Activated CD8-positive, alpha-beta memory T cell treated with anti-CD3 and anti-CD28 coated beads for 1 hour (primary cell): ENCODE results near the gene USP32.
"Not testable (repeated sequence)": the region's sequence is repeated elsewhere in the genome, so short reads cannot be mapped to it uniquely, and the experiment has no call there.

Experiments
- DNase-seq, 2 donors: peaks; one replicate each; pipeline ENCODE4 v3.0.0-alpha.2; 2020; ENCODE audit warnings: low read depth in 1 of 2; ENCODE audit errors: extremely low read depth in 1 of 2

USP32 gene

DNA sequence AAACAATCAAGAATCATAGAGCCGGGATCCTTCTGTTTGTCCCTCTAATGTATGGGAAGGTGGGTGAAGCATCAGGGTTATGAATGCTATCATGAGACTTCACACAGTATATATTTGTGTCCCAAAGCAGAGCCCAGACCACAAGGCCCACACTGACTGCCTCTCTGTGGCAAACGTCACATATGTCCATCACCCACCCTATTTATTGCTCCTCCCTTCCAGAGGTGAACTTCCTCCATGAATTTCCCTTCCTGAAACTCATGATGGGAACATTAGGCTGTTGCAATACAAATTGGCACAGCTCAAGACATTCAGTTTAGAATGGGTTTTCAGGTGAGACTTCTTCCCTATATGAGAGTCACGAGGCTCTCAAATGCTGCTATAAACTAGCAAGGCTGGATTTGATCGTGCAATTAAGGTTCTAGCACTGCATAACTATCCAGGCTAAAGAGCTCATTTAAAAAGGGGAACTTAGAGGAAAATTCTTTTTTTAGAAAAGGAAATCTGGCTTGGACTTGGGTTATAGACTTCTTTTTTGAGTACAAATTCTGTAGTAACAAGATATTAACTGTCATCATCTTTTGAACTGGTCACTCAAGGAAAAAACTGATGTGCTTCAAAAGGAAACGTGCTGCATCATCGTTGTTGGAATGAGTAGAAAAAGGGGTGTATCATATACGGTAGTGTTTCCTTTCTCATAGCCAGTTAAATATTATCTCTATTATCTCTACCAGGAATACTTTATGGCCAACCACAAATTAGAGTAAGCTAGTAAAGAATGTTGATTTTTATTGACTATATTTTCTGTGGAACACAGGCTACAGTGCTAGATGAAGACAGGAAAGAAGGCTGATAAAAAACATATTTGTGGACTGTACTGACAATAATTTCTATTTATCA, 204.8 kb downstream of the USP32 start:
- not testable (repeated sequence) for DNase-seq

DNA sequence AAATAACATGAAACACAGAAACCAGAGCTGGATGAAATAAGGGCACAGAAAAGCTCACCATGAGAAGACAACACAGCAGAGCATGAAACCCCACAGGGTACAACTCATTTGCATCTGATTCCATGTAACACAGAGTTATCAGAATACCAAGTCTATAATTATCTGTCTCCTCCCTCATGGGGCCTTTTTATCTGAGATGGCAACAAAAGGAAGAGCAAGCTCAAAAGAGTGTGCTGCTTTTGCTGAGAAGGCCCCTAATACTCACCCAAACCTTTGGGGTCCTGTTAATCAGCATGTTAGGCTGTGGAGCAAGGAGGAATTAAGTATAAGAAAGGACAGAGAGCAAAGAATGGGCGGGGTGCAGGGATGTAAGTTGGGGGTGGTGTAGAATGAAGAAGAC, 205.6 kb downstream of the USP32 start:
- not testable (repeated sequence) for DNase-seq

DNA sequence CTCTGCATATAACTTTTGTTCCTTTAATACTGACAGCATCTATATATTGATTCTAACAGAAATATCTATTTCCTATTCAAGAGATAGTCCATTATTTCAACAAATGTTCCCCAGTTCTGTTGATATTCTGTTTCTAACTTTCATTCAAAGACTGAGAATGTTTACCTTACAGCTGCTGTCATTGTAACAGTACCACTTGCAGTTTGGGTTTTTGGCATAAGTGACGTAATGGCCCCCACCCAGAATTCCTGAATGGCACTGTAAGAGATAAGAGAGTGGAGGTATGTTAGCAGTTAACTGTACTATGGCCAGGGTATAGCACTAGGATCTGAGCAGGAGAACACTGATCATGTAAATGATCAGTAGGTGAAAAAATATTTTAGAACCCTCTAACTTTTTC, 211.6 kb downstream of the USP32 start:
- not testable (repeated sequence) for DNase-seq

DNA sequence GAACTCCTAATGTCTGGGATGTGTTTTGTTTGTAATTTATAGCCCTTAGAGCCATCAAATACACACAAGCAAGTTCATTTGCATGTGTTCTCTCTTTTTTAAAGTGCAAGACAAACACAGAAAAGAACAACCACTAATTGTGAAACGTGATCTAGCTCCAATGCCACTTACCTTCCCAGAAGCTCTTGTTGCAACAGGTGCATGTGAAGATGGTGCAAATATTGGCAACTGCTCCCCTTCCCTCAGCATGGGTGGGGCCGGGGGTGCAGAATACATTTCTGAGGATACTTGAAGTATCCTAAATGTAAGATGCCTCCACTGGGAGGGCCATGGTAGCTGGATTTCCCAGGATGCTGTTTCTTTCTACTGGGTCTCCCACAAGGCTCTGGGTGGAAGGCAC, 213.8 kb downstream of the USP32 start:
- DNase-seq = not testable (repeated sequence)

DNA sequence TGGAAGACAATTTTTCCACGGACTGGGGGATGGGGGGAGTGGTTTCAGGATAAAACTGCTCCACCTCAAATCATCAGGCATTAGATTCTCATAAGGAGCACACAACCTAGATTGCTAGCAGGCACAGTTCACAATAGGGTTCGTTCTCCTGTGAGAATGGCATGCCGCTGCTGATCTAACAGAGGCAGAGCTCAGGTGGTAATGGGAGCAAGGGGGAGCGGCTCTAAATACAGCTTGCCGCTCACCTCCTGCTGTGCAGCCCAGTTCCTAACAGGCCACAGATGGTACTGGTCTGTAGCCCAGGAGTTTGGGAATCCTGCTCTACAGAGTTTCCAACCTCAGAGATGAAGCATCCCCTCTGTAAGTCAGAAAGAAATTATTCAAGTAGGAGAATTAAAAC, 215.2 kb downstream of the USP32 start:
- DNase-seq = not testable (repeated sequence)

DNA sequence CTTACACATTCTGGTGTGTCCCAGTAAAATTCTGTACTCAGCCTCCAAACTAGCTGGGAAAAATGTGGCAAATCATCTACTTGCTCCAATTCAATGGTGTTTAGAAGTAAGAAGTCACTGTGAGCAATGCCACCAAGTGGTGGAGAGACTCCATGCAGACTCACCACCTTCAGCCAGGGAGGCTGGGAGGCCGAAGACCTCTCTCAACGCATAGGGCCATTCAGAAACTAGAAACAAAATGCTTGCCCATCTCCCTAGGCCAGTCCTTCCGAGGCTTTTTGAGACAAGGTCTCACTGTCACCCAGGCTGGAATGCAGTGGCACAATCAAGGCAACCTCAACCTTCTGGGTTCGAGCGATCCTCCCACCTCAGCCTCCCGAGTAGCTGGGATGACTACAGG, 217.2 kb downstream of the USP32 start:
- not testable (repeated sequence) for DNase-seq

DNA sequence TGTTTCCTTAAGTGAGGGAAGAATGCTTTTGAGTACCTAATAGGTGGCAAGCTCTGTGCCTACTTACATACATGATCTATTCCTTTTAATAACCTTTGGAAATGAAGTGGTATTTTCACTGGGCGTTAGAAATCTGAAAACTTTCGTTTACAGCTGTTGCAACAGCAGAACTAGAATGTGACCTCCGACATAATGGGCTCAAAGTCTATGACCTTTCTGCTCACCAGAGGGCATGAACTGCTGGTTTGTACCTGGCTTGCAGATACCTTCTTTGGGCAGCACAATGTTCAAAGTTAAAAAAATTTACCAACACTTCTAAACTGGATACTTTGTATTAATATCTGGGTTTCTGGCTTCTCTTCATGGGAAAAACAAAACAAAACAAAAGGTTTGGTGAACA, 217.9 kb downstream of the USP32 start:
- no peak for DNase-seq

DNA sequence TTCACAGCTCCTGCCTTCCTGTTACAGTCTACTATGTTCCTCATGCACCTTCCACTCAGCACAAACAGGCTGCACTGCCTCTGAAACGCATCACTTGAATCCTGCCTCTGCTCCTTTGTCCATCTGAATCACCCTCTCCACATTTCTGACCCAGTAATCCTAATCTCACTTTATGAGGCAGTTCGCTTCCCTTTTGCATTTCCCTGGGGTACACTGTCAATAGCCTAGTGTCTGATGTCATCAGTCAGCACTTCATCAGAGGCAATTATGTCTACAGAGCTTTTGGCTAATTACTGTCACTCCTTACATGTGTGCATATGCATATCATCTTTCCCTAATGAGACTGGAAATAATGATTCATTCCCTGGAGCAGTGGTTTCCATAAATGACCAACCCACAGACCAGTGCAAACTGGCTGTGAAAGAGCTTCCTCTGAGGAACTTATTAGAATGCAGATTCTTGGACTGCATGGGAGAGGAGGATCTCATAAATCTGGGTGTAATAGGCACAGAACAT, 218.6 kb downstream of the USP32 start:
- DNase-seq = no peak

DNA sequence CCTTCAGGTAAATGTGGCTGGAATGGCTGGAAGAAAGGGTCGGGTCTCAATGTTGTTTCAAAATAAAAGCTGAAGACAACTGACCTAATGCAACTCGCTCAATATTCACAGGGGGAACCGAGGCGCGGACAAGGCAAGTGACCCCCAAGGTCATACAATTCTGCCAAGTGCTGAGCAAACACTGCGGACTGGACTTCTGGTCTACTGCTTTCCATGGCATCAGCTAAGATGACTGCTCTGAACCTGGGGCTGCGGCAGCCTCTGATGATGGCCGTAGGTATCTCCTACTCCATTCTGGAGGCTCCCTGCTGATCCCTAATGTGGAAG, 220.2 kb downstream of the USP32 start:
- no peak for DNase-seq

DNA sequence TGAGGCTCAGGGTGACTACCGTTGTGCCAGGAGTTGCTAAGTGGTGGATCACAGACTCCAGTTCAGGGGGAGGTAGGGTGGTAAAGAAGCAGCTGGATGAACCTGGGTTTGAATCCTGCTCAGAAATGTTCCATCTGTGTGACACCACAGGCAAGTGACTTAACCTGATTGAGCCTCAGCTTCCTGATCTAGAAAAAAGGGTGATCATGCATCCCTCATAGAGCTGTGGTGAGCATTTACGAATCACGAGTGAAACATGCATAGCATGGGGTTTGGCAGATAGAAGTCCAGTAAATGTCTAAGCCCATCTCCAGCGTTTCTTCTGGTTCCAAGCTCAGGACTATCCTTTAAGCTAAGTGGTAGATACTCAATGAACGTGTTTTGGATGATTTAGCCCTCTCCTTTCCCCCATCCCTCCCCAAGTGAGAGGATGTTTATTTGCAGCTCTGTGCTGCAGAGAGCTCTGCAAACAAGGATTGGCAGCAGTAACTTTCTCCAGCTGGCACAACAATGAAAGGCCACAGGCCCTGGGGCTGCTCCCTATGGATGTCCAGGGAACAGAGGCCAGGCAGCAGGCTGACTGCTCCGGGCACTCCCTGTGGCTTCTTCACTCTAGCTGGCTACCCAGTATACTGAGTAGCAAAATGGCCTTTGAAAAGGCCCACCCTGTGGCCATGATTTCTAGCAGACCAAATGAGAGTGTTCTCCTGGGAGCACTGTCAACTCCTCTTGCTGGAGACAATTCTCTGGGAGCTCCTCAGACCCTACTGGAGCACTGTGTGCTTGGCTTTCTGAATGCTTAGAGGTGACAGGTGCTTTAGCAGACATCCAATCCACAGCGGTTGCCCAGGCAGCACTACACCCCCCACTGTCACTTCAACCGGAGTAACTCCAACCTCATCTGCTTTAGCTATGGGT, 220.8 kb downstream of the USP32 start:
- no peak for DNase-seq

DNA sequence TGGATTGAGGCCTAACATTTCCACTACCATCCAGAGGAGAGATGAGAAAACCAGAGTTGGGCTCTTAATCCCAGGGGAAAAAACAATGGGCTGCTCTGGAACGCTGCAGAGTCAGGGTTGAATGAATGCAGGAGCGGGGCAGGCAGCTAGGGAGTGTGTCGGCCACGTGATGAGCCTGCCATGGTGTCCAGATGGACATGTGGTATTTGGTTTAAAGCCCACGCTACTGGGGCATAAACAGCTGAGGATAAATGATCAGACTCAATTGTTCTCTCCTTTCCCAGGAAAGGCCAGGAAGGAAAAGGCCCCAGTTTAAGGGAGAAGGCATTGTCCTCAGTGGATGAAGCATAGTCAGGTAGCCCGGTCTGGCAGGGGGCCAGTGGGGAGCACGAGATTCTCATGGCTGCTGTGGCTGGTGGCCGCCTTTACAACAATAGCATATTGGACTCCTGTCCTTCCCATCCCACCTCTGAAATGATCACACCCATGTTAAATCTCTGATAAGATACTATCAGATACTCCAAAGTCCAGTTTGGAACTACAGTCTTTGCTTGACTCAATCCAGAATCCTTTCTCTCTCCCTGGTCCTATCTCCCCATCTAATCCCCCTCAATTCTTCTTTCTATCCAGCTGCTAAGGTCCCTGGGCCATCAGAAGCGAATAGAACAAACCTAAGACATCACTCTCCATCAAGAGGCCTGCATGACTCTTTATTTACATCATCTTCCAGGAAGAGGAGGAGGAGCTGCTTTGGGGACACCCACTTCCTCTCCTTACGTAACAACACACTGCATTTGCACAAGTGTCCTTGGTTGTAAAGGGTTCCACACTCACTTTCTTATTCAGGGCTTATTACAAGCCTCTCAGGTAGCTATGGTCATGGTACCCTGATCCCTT, 221.8 kb downstream of the USP32 start:
- DNase-seq = no peak

DNA sequence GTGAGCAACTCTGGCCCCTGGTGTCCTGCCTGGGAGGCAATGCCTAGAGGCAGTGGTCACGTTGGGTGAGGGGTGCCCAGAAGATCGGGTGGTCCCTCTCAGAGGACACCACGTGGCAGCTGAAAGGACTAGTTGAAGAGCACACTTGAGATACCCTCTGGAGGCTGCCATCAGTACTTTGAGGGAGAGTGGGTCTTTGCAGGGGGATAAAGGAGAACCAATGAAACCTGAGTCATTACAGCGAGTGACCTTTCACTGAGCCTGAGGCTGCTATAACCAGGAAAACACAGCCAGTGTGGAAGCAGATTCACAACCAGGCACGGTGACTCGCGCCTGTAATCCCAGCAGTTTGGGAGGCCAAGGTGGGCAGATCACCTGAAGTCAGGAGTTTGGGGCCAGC, 223.3 kb downstream of the USP32 start:
- DNase-seq = no peak

DNA sequence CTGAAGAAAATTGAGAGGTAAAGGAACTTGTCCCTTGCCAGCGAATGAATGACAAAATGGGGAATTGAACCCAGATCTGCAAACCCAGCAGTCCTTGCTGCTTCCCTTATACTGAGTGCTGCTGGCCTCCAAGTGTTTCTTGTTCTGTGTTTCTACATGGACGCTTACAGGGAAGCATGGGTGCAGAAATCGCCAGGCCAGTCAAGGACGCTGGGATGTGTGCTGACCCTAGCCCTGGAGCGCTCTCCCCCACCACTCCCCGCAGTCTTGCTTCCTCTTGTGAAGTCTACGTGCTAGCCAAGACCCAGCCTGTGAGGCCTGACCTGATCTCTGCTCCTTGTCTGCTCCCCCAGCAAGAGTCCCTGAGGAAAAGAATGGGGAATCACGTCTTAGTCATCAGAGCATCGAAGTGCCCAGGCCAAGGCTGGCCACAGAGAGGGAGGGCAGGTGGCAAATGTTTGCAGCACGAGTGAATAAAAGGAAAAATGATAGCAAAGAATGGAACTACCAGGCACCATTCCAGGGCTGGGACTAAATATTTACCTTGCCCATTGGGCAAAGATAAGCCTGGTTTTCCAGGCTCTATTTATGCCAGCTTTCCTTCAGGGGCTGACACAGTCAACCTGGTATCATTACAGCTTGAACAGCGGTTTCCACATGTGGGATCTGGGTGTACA, 224.7 kb downstream of the USP32 start:
- no peak for DNase-seq

DNA sequence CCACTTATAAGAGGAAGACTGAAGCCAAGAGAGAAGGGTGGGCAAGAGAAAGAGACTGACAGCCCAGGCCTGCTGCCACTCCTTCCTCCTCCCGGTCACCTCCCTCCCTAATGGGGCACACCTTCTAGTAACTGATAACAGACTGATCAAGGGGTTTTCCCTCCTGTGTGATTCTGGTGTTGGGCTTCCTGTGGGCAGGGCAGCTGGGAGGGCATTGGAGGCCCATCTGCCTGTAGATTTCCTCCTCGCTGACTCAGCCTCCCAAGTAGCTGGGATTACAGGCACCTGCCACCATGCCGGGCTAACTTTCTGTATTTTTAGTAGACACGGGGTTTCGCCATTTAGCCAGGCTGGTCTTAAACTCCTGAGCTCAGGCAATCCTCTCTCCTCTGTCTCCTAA, 226.0 kb downstream of the USP32 start:
- no peak for DNase-seq

DNA sequence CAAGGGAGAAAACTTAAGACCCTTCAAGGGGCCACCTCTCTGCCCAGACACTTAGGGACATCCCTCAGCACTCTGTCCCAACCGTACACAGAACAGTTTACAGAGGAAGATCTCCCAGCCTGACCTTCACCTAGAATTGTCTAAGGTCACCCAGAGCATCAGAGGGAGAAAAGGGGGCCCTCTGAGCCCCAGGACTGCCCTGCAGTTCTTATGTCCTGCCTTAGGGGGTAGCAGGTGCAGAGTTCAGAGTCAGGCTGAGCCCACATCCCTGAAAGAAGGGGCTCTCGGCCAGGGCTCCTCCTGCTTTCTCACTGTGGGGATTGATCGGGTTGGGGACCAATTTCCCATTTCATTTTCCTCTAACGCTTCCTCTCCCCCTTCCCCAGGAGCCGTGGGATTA, 226.7 kb downstream of the USP32 start:
- no peak for DNase-seq

DNA sequence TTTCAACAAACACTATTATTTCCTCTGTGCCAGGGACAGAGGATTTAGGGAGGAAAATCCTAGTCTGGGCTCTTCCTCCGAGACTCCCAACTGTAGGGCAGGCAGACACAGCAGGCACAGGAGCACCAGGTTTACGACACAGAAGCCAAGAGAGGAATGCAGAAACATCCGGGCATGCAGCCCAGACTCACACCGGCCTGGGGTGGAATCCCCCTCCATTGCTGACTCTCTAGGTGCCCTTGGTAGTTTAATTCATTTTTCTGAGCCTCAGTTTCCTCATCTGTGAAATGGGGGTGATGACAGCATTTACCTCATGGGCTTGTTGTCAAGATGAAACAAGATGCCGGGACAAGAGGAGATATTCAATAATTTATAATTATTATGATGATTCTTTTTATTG, 227.2 kb downstream of the USP32 start:
- no peak for DNase-seq

DNA sequence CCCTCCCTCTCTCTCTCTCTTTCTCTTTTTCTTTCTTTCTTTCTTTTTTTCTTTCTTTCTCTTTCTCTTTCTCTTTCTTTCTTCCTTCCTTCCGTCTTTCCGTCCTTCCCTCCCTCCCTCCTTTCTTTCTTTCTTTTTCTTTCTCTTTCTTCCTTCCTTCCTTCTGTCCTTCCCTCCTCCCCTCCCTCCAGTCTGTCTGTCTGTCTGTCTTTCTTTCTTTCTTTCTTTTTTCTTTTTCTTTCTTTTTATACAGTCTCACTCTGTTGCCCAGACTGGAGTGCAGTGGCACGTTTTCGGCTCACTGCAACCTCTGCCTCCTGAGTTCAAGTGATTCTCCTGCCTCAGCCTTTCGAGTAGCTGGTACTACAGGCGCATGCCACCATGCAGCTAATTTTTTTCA, 227.8 kb downstream of the USP32 start:
- DNase-seq = no peak

DNA sequence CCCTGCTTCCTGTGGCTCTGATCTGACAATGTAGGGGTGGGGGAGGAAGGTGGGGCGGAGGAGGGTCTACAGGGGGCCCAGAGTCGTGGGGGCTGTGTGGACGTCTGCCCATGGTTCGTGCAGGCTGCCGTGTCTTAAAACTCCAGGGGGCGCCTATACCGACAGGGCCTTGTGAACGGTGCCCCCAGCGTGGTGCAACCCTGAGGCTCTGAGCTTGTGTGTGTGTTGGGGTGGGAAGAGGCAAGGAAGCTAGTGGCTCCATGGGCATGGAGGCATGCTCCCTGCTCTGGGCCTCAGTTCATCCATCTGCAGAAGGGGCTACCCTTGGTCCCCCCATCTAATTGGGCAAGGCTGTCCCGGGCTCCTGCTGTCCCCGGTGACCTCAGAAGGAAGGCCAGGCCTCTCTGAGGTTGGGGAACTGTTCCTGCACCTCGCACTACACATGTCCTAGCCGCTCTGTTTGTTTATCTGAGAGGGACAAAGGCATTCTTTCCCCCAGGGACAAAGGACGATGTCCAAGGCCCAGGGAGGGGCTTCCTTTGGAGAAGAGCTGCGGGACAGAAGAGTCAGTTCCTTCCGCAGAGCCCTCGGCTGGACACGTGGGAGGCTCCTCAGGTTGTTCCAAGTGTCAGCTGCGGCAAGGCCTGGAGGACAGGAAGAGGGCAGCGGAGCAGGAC, 228.7 kb downstream of the USP32 start:
- DNase-seq = no peak

DNA sequence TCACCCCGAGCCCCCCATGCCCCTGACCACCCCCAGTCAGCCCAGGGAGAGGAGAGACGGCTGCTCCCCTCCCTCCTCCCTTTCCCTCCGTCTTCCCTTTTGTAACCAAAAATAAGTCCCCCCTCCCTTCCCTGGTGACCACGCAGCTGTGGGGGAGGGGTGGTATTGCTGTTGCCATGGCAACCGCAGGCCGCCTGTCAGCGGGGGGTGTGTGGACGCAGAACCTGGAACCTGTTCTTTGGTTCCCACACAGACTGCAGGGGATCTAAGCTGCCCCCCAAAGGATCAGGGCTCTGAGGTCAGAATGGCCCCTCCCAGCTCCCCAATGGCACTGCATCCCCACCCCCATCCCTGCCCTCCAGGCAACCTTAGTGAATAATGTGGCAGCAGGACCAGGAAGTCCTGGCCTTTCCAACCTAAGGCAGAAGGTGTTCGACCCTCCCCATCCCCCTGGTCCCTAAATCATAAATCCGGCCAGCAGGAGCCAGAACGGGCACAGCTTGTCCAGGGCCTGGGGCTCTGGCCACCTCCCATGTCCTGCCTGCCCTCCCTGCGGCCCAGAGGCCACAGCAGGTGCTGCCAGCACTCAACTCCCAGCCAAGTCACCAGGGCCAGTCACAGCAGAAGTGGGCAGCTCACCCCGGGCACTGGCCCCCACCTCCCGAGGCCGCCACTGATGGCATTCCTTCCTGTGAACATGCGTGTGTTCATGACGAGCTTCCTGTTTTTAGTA, 230.2 kb downstream of the USP32 start:
- no peak for DNase-seq
